GM12892 (cell line): ENCODE data around the gene GRIN2B.

Source experiments
- POLR2A ChIP-seq: IDR thresholded peaks from 2 replicates; pipeline ENCODE4 v1.6.1; 2011; ENCODE audit warnings: low read depth, low read length, control low read depth
- POLR2AphosphoS5 ChIP-seq: IDR thresholded peaks from 2 replicates; pipeline ENCODE4 v1.6.1; 2011; ENCODE audit warnings: low read depth, low read length, control low read depth
- TAF1 ChIP-seq: IDR thresholded peaks from 2 replicates; pipeline ENCODE4 v1.6.1; 2011; ENCODE audit warnings: low read depth, mild to moderate bottlenecking, control low read depth, low read length, borderline replicate concordance

DNA sequence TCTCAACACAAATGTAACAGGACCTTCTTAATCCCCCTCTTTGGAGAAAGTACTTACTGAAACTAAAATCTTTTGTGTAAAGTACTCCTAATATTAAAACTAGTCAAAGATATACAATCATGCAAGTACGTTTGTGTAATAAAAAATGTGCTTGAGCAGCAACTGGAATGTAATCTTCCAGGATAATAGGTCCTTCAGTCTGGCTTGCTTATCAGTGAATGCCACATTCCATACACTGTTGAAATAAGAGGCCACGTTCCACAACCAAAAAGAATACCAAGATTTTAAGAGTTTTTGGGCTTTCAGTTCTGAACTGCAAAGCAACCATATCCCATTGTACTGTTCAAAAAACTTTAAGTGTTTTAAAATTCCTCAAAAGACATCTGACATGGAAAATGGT is 26.2 kb upstream of the GRIN2B start:
- no peak for TF ChIP-seq POLR2A
- TF ChIP-seq POLR2AphosphoS5: no peak
- no peak for TF ChIP-seq TAF1
